ENCODE measurements around the gene JSRP1. TPM values are rescaled to one million over a fixed set of nuclear protein-coding genes. Genes with fewer than 3 reads are reported as not detected.

JSRP1 gene
- total and polyA plus RNA-seq, 2 of the 8 experiments (the other 6 are each of a cell fraction or from before 2014, with no cell fraction given) = 0.24 to 0.56 TPM

DNA sequence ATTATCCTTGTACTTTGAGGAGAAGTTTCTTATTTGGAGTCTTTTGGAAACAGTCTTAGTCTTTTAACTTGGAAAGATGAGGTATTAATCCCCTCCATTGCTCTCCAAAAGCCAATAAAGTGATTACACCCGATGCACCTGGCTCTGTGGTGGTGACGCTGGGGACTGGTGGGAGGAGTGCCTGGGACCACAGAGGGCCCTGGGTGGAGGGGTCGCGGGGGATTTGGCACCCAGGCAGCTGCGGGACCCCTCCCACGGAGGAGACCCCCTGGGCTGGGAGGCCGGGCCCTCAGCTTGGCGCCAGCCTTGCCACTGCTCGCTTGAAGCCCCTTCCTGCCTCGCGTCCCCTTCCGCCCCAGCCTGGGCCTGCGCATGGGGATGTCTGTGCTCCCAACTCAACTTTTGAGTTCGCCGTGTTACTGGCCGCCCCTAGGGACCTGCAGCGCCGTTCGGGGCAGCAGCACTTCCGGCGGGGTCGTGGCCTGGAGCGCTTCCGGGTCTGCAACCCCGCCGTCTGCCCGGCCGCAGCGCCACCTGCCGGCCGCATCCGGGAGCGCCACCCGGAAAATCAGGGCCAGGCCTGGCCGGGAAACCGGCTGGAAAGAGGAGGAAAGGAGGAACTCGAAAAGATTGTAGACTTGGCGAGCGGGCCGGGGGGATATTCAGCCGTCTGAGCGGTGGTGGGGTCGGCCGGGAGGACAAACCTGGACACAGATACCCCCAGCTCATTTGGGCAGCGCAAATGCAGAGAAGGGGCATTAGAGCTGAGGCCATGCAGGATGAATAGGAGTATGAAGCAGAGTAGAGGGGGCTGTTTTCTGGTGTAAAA is 17.4 kb upstream of the JSRP1 start (continued):
- no peak for TF ChIP-seq CBX5 (IDR thresholded peaks at IDR 0.05; ENCODE audit: low read depth, low read length)
- peak; percentile 31; the same call in 1 of the 2 replicates for TF ChIP-seq JUND (IDR thresholded peaks at IDR 0.05; ENCODE audit: low read length)
- 0 out of 2 replicates have a peak, but pooled peaks have one; percentile 15 for TF ChIP-seq TCF12 (IDR thresholded peaks at IDR 0.05; ENCODE audit: low read depth, low read length)
- no peak for TF ChIP-seq CHD7 (IDR thresholded peaks at IDR 0.05; ENCODE audit: insufficient replicate concordance, low read length)
- TF ChIP-seq CTBP2 (IDR thresholded peaks at IDR 0.05; ENCODE audit: borderline replicate concordance, insufficient read depth, insufficient read length, low read length) = no peak
- TF ChIP-seq CHD1 (IDR thresholded peaks at IDR 0.05; ENCODE audit: low read depth, low read length) = no peak
- TF ChIP-seq BRCA1 (IDR thresholded peaks at IDR 0.05; ENCODE audit: low read depth, low read length) = no peak
- peak in 1 of 2 experiments; percentile 46; a peak in 1 of 3 replicates for TF ChIP-seq EP300 (IDR thresholded peaks at IDR 0.05; ENCODE audit: borderline replicate concordance in 1 of 2, low read depth in 2 of 2, low read length in 2 of 2)
- no peak for TF ChIP-seq SP4 (IDR thresholded peaks at IDR 0.05; ENCODE audit: low read length)
- TF ChIP-seq SUZ12 (IDR thresholded peaks at IDR 0.05; ENCODE audit: low read length) = no peak
